HG03108 (cell line): Measurements from ENCODE around the gene HHIP.
"Not testable (repeated sequence)": the region's sequence is repeated elsewhere in the genome, so short reads cannot be mapped to it uniquely, and the experiment has no call there.

Source experiments
- ATAC-seq: cut with Tn5 transposase; IDR thresholded peaks from one replicate; pipeline ENCODE4 v1.9.1; 2021; ENCODE audit warnings: moderate library complexity; ENCODE audit not compliant: unreplicated experiment

Gene HHIP

GRCh38 chr4:144748814-144749555 lies 103.0 kb downstream of the HHIP start:
- ATAC-seq = no peak

- no peak for ATAC-seq
Measured at GRCh38 chr4:144750348-144750747, 104.4 kb downstream of the HHIP start.

- no peak for ATAC-seq
Measured at GRCh38 chr4:144754562-144755410, 108.8 kb downstream of the HHIP start.

GRCh38 chr4:144757969-144758368 lies 112.0 kb downstream of the HHIP start:
- no peak for ATAC-seq

- not testable (repeated sequence) for ATAC-seq
Measured at GRCh38 chr4:144768809-144769208, 122.9 kb downstream of the HHIP start.

- ATAC-seq = no peak
Measured at GRCh38 chr4:144778364-144778763, 132.4 kb downstream of the HHIP start.

- ATAC-seq = no peak
Measured at GRCh38 chr4:144782345-144782744, 136.4 kb downstream of the HHIP start.

GRCh38 chr4:144785961-144786360 lies 140.0 kb downstream of the HHIP start:
- no peak for ATAC-seq

- ATAC-seq = no peak
Measured at GRCh38 chr4:144787365-144788258, 141.7 kb downstream of the HHIP start.

- ATAC-seq = no peak
Measured at GRCh38 chr4:144788469-144788868, 142.5 kb downstream of the HHIP start.

- ATAC-seq = not testable (repeated sequence)
Measured at GRCh38 chr4:144791933-144792332, 146.0 kb downstream of the HHIP start.
